Ectodermal cell (in vitro differentiated cells): ENCODE measurements around the gene CENPM.
"Not testable (repeated sequence)": the region's sequence is repeated elsewhere in the genome, so short reads cannot be mapped to it uniquely, and the experiment has no call there.

Experiments
- H3K27ac ChIP-seq: 2 replicates; pipeline ENCODE4 v1.7.0; 2013; ENCODE audit warnings: mild to moderate bottlenecking, low read depth, low read length; ENCODE audit not compliant: insufficient read depth, poor library complexity, severe bottlenecking
- H3K27me3 ChIP-seq: 2 replicates; pipeline ENCODE4 v1.7.0; 2013; ENCODE audit warnings: mild to moderate bottlenecking, low read length; ENCODE audit not compliant: insufficient read depth, control insufficient read depth, poor library complexity, severe bottlenecking
- H3K36me3 ChIP-seq: one replicate; pipeline ENCODE4 v1.7.0; 2013; ENCODE audit warnings: low read length; ENCODE audit not compliant: control insufficient read depth, insufficient read depth
- H3K4me1 ChIP-seq: one replicate; pipeline ENCODE4 v1.7.0; 2013; ENCODE audit warnings: low read length; ENCODE audit not compliant: control insufficient read depth, insufficient read depth
- H3K4me3 ChIP-seq: 2 replicates; pipeline ENCODE4 v1.7.0; 2013; ENCODE audit warnings: low read depth, low read length, control low read depth; ENCODE audit not compliant: insufficient read depth
- H3K9me3 ChIP-seq: 2 replicates; pipeline ENCODE4 v1.7.0; 2013; ENCODE audit warnings: mild to moderate bottlenecking, low read length, moderate library complexity; ENCODE audit not compliant: control insufficient read depth
- WGBS, 2 experiments: methylation state at CpG; one replicate each; pipeline ENCODE4 v1.1.7; 2013; ENCODE audit warnings: missing lambda C conversion rate in 2 of 2; 5-methylcytosine and 5-hydroxymethylcytosine counted together

CENPM gene

GRCh38 chr22:41966607-41967240 is 19.8 kb upstream of the CENPM start:
- Histone ChIP-seq H3K27me3 (no peaks in the 10 kb centered on the region), H3K4me1 (peaks cover 13% of the 10 kb centered on the region), H3K36me3 (no peaks in the 10 kb centered on the region), H3K27ac (no peak overlapping the region), H3K9me3 (no peaks in the 10 kb centered on the region), H3K4me3 (no peak overlapping the region)
- 52% methylated on average over 8 of the region's 8 CpGs for WGBS, 2 experiments

DNA sequence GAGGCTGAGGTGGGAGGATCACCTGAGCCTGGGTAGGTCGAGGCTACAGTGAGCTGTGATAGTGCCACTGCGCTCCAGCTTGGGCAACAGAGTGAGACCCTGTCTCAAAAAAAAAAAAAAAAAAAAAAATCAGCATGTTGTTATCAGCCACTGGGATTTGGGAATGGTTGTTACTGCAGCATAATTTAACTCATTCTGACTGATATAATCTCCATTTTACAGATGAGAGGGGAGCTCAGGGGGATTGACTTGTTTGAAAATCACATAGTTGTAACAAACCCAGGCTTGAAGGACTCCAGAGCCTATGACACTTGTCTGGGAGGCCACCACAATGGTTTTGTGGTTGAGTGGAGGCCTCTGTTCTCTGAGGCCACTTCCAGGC is 19.3 kb upstream of the CENPM start:
- Histone ChIP-seq H3K36me3 (no peaks in the 10 kb centered on the region), H3K27me3 (no peaks in the 10 kb centered on the region), H3K27ac (no peak overlapping the region), H3K4me1 (peaks cover 13% of the 10 kb centered on the region), H3K4me3 (no peak overlapping the region), H3K9me3 (no peaks in the 10 kb centered on the region)
- WGBS, 2 experiments, result 97 to 98% methylated on average over 2 of the region's 2 CpGs

- no peaks in the 10 kb centered on the region for H3K9me3 ChIP-seq
- H3K4me3 ChIP-seq, result no peak overlapping the region
- H3K27ac ChIP-seq, result no peak overlapping the region
- no peaks in the 10 kb centered on the region for H3K27me3 ChIP-seq
- no peaks in the 10 kb centered on the region for H3K36me3 ChIP-seq
- WGBS, 2 experiments, result 66 to 70% methylated on average over 5 of the region's 5 CpGs
- H3K4me1 ChIP-seq, result peaks cover 13% of the 10 kb centered on the region
Observed at GRCh38 chr22:41964112-41964491, 17.1 kb upstream of the CENPM start.

DNA sequence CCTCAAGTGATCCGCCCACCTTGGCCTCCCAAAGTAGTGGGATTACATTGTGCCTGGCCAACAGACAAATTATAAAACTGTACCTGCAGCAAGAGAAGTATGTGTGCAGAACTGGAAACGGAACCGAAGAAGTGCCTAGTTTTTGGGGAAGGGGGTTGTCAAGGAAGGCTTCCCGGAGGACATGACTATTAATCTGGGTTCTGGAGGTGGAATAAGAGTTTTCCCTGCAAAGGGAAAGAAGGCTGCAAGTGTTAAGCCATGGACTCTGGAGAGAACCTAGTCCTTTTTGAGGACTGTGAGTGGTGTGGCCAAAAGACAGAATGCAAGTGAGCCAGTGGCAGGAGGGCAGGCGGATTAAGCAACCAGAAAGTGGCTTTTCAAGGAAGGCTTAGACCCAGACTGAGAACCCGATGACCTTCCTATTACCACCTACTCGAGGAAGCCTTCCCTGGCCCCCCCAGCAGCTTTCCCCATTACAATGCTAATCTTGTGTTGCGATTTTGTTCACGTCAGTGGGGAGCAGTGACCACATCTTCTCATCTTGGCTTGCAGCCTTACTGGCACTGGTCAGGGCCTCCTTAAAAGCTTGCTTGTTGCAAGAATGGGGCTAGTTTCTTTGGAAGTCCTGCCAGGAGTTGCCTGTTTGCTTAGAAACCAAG is 16.6 kb upstream of the CENPM start:
- Histone ChIP-seq H3K27me3 (no peaks in the 10 kb centered on the region), H3K4me3 (no peak overlapping the region), H3K4me1 (peaks cover 8% of the 10 kb centered on the region), H3K36me3 (no peaks in the 10 kb centered on the region), H3K9me3 (no peaks in the 10 kb centered on the region), H3K27ac (no peak overlapping the region)
- WGBS, 2 experiments, result 54 to 56% methylated on average over 9 of the region's 9 CpGs

GRCh38 chr22:41957941-41958556 is 11.1 kb upstream of the CENPM start:
- WGBS, 2 experiments, result 52 to 54% methylated on average over 23 of the region's 23 CpGs
- H3K27ac ChIP-seq, result no peak overlapping the region
- H3K27me3 ChIP-seq, result peaks cover 6% of the 10 kb centered on the region
- no peaks in the 10 kb centered on the region for H3K4me1 ChIP-seq
- no peaks in the 10 kb centered on the region for H3K9me3 ChIP-seq
- H3K36me3 ChIP-seq, result no peaks in the 10 kb centered on the region
- peak overlapping the region; percentile 19 for H3K4me3 ChIP-seq

GRCh38 chr22:41952713-41953112 is 5.8 kb upstream of the CENPM start:
- 80 to 90% methylated on average over 2 of the region's 2 CpGs for WGBS, 2 experiments
- Histone ChIP-seq H3K4me3 (no peak overlapping the region), H3K27me3 (no peaks in the 10 kb centered on the region), H3K9me3 (no peaks in the 10 kb centered on the region), H3K4me1 (peaks cover 20% of the 10 kb centered on the region), H3K27ac (no peak overlapping the region), H3K36me3 (no peaks in the 10 kb centered on the region)

DNA sequence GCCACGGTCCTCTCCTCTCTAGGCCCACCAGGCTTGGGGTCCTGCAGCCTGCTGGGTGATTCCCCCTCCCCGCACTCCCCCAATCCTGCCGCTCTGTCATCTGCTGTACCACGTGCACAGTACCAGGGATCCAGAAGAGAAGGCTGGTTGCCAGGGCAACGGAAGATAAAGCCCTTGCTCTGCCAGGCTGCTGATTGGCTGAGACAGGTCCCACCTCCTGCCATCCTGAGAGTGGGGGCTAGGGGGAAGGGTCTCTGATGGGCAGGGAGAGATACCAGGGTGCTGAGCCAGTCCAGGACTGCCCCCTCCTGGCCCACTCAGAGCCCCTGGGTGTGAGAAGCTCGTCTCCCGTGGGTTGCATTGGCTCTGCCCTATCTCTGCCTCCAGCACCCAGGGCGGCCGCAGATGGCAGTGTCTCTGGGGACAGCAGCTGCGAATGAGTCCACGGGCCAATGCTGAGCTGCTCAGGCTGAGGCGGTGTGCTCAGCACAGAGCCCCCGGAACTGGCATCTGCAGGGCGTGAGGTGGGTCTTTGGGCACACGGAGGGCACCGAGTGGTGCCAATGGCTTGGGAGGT is 5.0 kb upstream of the CENPM start, which contains the start of gene SMIM45:
Gene SMIM45 (plus strand): TSS at position 253 of the 577 bp plus-strand sequence.
- Histone ChIP-seq H3K27ac (no peak within 1 kb of the TSS), H3K4me1 (peaks cover 23% of the 10 kb centered on the region), H3K4me3 (no peak within 1 kb of the TSS), H3K27me3 (no peaks in the 10 kb centered on the region), H3K9me3 (no peaks in the 10 kb centered on the region), H3K36me3 (no peaks in the 10 kb centered on the region)
- WGBS, 2 experiments, result 66 to 67% methylated on average over 16 of the region's 16 CpGs

DNA sequence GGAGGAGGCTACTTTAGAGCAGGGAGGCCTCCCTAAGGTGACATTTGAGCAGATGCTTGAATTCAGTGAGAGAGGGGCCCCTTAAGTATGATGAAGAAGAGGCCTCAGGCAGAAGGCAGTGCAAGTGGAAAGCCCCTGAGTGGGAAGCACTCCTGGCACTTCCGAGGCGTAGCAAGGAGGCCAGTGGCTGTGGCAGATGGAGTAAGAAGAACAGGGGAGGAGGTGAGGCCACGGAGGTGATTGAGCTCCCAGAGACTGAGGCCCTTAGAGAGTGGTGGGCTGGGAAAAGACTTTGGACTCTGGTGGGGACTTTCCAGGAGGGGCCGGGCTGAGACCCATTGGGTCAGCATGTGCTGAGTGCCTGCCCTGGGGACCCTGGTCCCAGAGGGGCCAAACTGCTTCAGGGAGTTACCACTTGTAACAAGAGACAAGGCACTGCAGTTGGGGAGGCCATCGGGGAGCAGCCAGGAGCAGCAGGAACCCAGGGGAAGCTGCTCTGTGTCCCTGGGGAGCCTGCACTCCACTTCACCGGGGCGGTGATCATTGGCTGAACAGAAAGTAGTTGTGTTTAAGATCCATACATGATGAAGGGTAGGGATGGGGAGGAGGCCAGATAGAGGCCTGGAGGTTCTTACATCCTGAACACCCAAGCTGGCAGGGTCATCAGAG is 2.5 kb upstream of the CENPM start:
- no peak overlapping the region for H3K4me3 ChIP-seq
- H3K27me3 ChIP-seq, result no peaks in the 10 kb centered on the region
- peaks cover 36% of the 10 kb centered on the region for H3K4me1 ChIP-seq
- WGBS, 2 experiments, result 93 to 96% methylated on average over 7 of the region's 7 CpGs
- H3K27ac ChIP-seq, result no peak overlapping the region
- H3K36me3 ChIP-seq, result peaks cover 6% of the 10 kb centered on the region
- H3K9me3 ChIP-seq, result no peaks in the 10 kb centered on the region

DNA sequence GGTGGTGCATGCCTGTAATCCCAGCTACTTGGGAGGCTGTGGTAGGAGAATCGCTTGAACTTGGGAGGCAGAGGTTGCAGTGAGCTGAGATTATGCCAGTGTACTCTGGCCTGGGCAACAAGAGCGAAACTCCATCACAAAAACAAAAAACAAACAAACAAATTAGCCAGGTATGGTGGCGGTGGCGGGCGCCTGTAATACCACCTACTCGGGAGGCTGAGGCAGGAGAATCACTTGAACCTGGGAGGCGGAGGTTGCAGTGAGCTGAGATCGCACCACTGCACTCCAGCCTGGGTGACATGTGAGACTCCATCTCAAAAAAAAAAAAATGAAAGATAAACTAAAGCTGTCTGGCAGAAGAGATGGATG is 2.0 kb upstream of the CENPM start:
- H3K27me3 ChIP-seq, H3K9me3 ChIP-seq, H3K4me3 ChIP-seq, H3K27ac ChIP-seq, H3K36me3 ChIP-seq: not testable (repeated sequence)
- peaks cover 36% of the 10 kb centered on the region for H3K4me1 ChIP-seq
- 88 to 89% methylated on average over 8 of the region's 8 CpGs for WGBS, 2 experiments

- Histone ChIP-seq H3K36me3 (peaks cover 17% of the 10 kb centered on the region), H3K27me3 (no peaks in the 10 kb centered on the region), H3K4me3 (no peak overlapping the region), H3K4me1 (peaks cover 36% of the 10 kb centered on the region), H3K9me3 (no peaks in the 10 kb centered on the region), H3K27ac (no peak overlapping the region)
- WGBS, 2 experiments, result 92 to 100% methylated on average over 1 of the region's 2 CpGs
Observed at GRCh38 chr22:41948142-41948541, 1.2 kb upstream of the CENPM start.
